HEK293 (cell line): ENCODE results near the gene GALT.

ENCODE experiments used
- FEZF1 ChIP-seq: fragments of 450-650 bp; formaldehyde crosslinking; IDR thresholded peaks from 2 replicates; pipeline ENCODE4 v1.5.1; 2016; ENCODE audit warnings: missing biosample characterization, missing genetic modification characterization
- HIC1 ChIP-seq: fragments of 450-650 bp; formaldehyde crosslinking; IDR thresholded peaks from 2 replicates; pipeline ENCODE4 v1.5.1; 2016; ENCODE audit warnings: missing biosample characterization, missing genetic modification characterization
- HOXC10 ChIP-seq: sonication (generic); formaldehyde crosslinking; IDR thresholded peaks from 2 replicates; pipeline ENCODE4 v1.8.1; 2023; ENCODE audit warnings: mild to moderate bottlenecking, missing genetic modification reagents
- MYNN ChIP-seq: fragments of 450-650 bp; formaldehyde crosslinking; IDR thresholded peaks from 2 replicates; pipeline ENCODE4 v1.5.1; 2016; ENCODE audit warnings: missing biosample characterization, missing genetic modification characterization, borderline replicate concordance
- REST ChIP-seq: fragments of 450-650 bp; formaldehyde crosslinking; IDR thresholded peaks from 2 replicates; pipeline ENCODE4 v1.5.1; 2016; ENCODE audit warnings: missing biosample characterization, missing genetic modification characterization
- SCRT1 ChIP-seq: fragments of 450-650 bp; formaldehyde crosslinking; IDR thresholded peaks from 2 replicates; pipeline ENCODE4 v1.5.1; 2016; ENCODE audit warnings: missing biosample characterization, missing genetic modification characterization, borderline replicate concordance
- ZBTB1 ChIP-seq: fragments of 450-650 bp; formaldehyde crosslinking; IDR thresholded peaks from 2 replicates; pipeline ENCODE4 v1.5.1; 2016; ENCODE audit warnings: missing biosample characterization, missing genetic modification characterization
- ZFP37 ChIP-seq: fragments of 450-650 bp; formaldehyde crosslinking; IDR thresholded peaks from 2 replicates; pipeline ENCODE4 v1.5.1; 2016; ENCODE audit warnings: missing biosample characterization, missing genetic modification characterization
- ZNF157 ChIP-seq: fragments of 450-650 bp; formaldehyde crosslinking; IDR thresholded peaks from 2 replicates; pipeline ENCODE4 v1.5.1; 2016; ENCODE audit warnings: missing biosample characterization, missing genetic modification characterization
- ZNF2 ChIP-seq: fragments of 450-650 bp; formaldehyde crosslinking; IDR thresholded peaks from 2 replicates; pipeline ENCODE4 v1.5.1; 2016; ENCODE audit warnings: missing biosample characterization, missing genetic modification characterization
- ZNF248 ChIP-seq: fragments of 450-650 bp; formaldehyde crosslinking; IDR thresholded peaks from 2 replicates; pipeline ENCODE4 v1.5.1; 2017; ENCODE audit warnings: missing biosample characterization, missing genetic modification characterization
- ZNF302 ChIP-seq: fragments of 450-650 bp; formaldehyde crosslinking; IDR thresholded peaks from 2 replicates; pipeline ENCODE4 v1.5.1; 2016; ENCODE audit warnings: missing biosample characterization, missing genetic modification characterization, low read depth
- ZNF311 ChIP-seq: fragments of 450-650 bp; formaldehyde crosslinking; IDR thresholded peaks from 2 replicates; pipeline ENCODE4 v1.5.1; 2017; ENCODE audit warnings: missing biosample characterization, missing genetic modification characterization, borderline replicate concordance
- ZNF324 ChIP-seq: fragments of 450-650 bp; formaldehyde crosslinking; IDR thresholded peaks from 2 replicates; pipeline ENCODE4 v1.5.1; 2016; ENCODE audit warnings: missing biosample characterization, missing genetic modification characterization
- ZNF404 ChIP-seq: fragments of 450-650 bp; formaldehyde crosslinking; IDR thresholded peaks from 2 replicates; pipeline ENCODE4 v1.5.1; 2017; ENCODE audit warnings: missing biosample characterization, missing genetic modification characterization
- ZNF416 ChIP-seq: fragments of 450-650 bp; formaldehyde crosslinking; IDR thresholded peaks from 2 replicates; pipeline ENCODE4 v1.5.1; 2016; ENCODE audit warnings: missing biosample characterization, missing genetic modification characterization
- ZNF501 ChIP-seq: fragments of 450-650 bp; formaldehyde crosslinking; IDR thresholded peaks from 2 replicates; pipeline ENCODE4 v1.5.1; 2016; ENCODE audit warnings: missing biosample characterization, missing genetic modification characterization
- ZNF555 ChIP-seq: fragments of 450-650 bp; formaldehyde crosslinking; conservative IDR thresholded peaks from 2 replicates; pipeline ENCODE4 v1.5.1; 2017; ENCODE audit warnings: missing biosample characterization, mild to moderate bottlenecking, missing genetic modification characterization, inconsistent platforms
- ZNF558 ChIP-seq: fragments of 450-650 bp; formaldehyde crosslinking; IDR thresholded peaks from 2 replicates; pipeline ENCODE4 v1.5.1; 2016; ENCODE audit warnings: missing biosample characterization, missing genetic modification characterization
- ZNF621 ChIP-seq: fragments of 450-650 bp; formaldehyde crosslinking; IDR thresholded peaks from 2 replicates; pipeline ENCODE4 v1.5.1; 2017; ENCODE audit warnings: missing biosample characterization, missing genetic modification characterization
- ZNF658 ChIP-seq: fragments of 450-650 bp; formaldehyde crosslinking; IDR thresholded peaks from 2 replicates; pipeline ENCODE4; 2016; ENCODE audit warnings: missing biosample characterization, missing genetic modification characterization
- ZNF704 ChIP-seq: fragments of 450-650 bp; formaldehyde crosslinking; IDR thresholded peaks from 2 replicates; pipeline ENCODE4 v1.5.1; 2016; ENCODE audit warnings: missing biosample characterization, missing genetic modification characterization
- ZSCAN16 ChIP-seq: fragments of 450-650 bp; formaldehyde crosslinking; IDR thresholded peaks from 2 replicates; pipeline ENCODE4 v1.5.1; 2016; ENCODE audit warnings: missing biosample characterization, missing genetic modification characterization
- ZXDB ChIP-seq: fragments of 450-650 bp; formaldehyde crosslinking; IDR thresholded peaks from 2 replicates; pipeline ENCODE4 v1.5.1; 2016; ENCODE audit warnings: missing biosample characterization, missing genetic modification characterization
- TF ChIP-seq, protein P1 (sequence below): fragments of 450-650 bp; formaldehyde crosslinking; IDR thresholded peaks from 2 replicates; pipeline ENCODE4 v1.5.1; 2016; ENCODE audit warnings: missing biosample characterization, missing genetic modification characterization, borderline replicate concordance
- TF ChIP-seq, protein P2 (sequence below): fragments of 450-650 bp; formaldehyde crosslinking; IDR thresholded peaks from 2 replicates; pipeline ENCODE4 v1.5.1; 2016; ENCODE audit warnings: missing biosample characterization, missing genetic modification characterization, borderline replicate concordance

The GALT gene

DNA sequence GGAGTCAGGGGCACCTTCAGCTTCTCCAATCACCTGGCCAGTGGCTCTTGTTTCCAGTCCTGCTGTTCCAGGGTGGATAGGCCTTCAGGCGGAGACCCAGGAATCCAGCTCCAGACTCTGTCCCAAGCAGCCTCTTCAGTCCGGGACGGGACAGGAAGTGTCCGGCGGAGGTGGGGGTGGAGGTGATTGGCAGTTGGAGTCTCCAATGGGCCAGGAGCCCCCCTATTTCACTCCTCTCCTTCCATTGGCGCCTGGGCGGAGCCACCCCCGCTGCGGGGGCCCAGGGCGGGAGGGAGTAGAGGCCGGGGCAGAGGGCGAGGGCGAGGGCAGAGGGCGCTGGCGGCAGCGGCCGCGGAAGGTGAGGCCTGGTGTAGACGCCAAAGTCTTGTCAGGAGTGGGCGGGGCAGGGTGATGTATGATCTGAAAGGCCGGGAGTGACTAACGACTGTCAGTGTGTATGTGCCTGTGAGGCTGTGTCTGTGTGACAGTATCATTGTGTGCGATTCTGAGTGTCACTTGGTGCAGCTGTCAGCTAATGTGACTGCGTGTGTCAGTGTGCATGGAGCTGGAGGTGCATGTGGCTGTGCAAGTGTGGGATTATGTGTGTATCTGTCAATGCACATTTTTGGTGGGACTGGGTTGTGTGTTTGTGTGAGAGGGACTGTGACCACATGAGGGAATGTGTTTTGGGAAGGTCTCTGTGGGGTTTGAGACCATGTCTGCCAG lies 5.6 kb downstream of the GALT start, which contains the start of gene IL11RA (continued):
- TF ChIP-seq ZNF558 (tag by site-specific recombination) = no peak
- TF ChIP-seq ZNF248 (tag by site-specific recombination) = no peak
- TF ChIP-seq ZNF658 (tag by site-specific recombination) = no peak
- no peak for TF ChIP-seq ZSCAN16
- no peak for TF ChIP-seq ZNF404
- TF ChIP-seq ZNF324 (tag by site-specific recombination) = peak; percentile 25; the same call in 1 of the 2 replicates
- TF ChIP-seq MYNN = no peak
- no peak for TF ChIP-seq ZNF501 (tag by site-specific recombination)
- 0 out of 2 replicates have a peak, but pooled peaks have one; percentile 36 for TF ChIP-seq ZNF2 (tag by site-specific recombination)
- TF ChIP-seq FEZF1 (tag by site-specific recombination) = no peak
- no peak for TF ChIP-seq ZNF704 (tag by site-specific recombination)
- TF ChIP-seq HOXC10 (CRISPR knock-in tag) = 0 out of 2 replicates have a peak, but pooled peaks have one; percentile 83
- no peak for TF ChIP-seq ZNF157 (tag by site-specific recombination)
- no peak for TF ChIP-seq ZFP37 (tag by site-specific recombination)
- TF ChIP-seq REST (tag by site-specific recombination) = no peak
- TF ChIP-seq, protein P1, sequence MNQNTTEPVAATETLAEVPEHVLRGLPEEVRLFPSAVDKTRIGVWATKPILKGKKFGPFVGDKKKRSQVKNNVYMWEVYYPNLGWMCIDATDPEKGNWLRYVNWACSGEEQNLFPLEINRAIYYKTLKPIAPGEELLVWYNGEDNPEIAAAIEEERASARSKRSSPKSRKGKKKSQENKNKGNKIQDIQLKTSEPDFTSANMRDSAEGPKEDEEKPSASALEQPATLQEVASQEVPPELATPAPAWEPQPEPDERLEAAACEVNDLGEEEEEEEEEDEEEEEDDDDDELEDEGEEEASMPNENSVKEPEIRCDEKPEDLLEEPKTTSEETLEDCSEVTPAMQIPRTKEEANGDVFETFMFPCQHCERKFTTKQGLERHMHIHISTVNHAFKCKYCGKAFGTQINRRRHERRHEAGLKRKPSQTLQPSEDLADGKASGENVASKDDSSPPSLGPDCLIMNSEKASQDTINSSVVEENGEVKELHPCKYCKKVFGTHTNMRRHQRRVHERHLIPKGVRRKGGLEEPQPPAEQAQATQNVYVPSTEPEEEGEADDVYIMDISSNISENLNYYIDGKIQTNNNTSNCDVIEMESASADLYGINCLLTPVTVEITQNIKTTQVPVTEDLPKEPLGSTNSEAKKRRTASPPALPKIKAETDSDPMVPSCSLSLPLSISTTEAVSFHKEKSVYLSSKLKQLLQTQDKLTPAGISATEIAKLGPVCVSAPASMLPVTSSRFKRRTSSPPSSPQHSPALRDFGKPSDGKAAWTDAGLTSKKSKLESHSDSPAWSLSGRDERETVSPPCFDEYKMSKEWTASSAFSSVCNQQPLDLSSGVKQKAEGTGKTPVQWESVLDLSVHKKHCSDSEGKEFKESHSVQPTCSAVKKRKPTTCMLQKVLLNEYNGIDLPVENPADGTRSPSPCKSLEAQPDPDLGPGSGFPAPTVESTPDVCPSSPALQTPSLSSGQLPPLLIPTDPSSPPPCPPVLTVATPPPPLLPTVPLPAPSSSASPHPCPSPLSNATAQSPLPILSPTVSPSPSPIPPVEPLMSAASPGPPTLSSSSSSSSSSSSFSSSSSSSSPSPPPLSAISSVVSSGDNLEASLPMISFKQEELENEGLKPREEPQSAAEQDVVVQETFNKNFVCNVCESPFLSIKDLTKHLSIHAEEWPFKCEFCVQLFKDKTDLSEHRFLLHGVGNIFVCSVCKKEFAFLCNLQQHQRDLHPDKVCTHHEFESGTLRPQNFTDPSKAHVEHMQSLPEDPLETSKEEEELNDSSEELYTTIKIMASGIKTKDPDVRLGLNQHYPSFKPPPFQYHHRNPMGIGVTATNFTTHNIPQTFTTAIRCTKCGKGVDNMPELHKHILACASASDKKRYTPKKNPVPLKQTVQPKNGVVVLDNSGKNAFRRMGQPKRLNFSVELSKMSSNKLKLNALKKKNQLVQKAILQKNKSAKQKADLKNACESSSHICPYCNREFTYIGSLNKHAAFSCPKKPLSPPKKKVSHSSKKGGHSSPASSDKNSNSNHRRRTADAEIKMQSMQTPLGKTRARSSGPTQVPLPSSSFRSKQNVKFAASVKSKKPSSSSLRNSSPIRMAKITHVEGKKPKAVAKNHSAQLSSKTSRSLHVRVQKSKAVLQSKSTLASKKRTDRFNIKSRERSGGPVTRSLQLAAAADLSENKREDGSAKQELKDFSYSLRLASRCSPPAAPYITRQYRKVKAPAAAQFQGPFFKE = no peak
- no peak for TF ChIP-seq ZBTB1 (tag by site-specific recombination)
- TF ChIP-seq ZNF555 (tag by site-specific recombination) = no peak
- TF ChIP-seq ZNF302 (tag by site-specific recombination) = no peak
- TF ChIP-seq HIC1 (tag by site-specific recombination) = peak; percentile 96
- TF ChIP-seq ZNF416 (tag by site-specific recombination) = no peak
- TF ChIP-seq SCRT1 (tag by site-specific recombination) = no peak
- no peak for TF ChIP-seq ZNF621 (tag by site-specific recombination)
- TF ChIP-seq, protein P2, sequence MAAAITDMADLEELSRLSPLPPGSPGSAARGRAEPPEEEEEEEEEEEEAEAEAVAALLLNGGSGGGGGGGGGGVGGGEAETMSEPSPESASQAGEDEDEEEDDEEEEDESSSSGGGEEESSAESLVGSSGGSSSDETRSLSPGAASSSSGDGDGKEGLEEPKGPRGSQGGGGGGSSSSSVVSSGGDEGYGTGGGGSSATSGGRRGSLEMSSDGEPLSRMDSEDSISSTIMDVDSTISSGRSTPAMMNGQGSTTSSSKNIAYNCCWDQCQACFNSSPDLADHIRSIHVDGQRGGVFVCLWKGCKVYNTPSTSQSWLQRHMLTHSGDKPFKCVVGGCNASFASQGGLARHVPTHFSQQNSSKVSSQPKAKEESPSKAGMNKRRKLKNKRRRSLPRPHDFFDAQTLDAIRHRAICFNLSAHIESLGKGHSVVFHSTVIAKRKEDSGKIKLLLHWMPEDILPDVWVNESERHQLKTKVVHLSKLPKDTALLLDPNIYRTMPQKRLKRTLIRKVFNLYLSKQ (tag by site-specific recombination) = no peak
- TF ChIP-seq ZXDB (tag by site-specific recombination) = 0 out of 2 replicates have a peak, but pooled peaks have one; percentile 44
- no peak for TF ChIP-seq ZNF311
